Activated CD4-positive, alpha-beta T cell treated with anti-CD3 and anti-CD28 coated beads for 36 hours (primary cell): Measurements from ENCODE around the gene PITPNC1. TPM values are rescaled to one million over a fixed set of nuclear protein-coding genes. Genes with fewer than 3 reads are reported as not detected.
"Not testable (repeated sequence)": the region's sequence is repeated elsewhere in the genome, so short reads cannot be mapped to it uniquely, and the experiment has no call there.

Experiments used
- ATAC-seq: fragments of 200-7000 bp; cut with Tn5 transposase; one replicate; pipeline ENCODE4 v1.10.0; 2021; ENCODE audit warnings: mild to moderate bottlenecking, moderate library complexity
- CTCF ChIA-PET: fragments of 350-600 bp; sonication (Branson Sonifier 250); formaldehyde crosslinking; loops from one replicate; lab custom pipeline; 2021; ENCODE audit warnings: antibody characterized with exemption; lab: Charles Lee
- POLR2A ChIA-PET: fragments of 350-600 bp; sonication (Branson Sonifier 250); formaldehyde crosslinking; loops from one replicate; lab custom pipeline; 2021; ENCODE audit warnings: antibody characterized with exemption, inconsistent platforms; lab: Charles Lee
- DNase-seq: peaks from one replicate; pipeline ENCODE4 v3.0.0-alpha.2; 2020
- H3K27ac Mint-ChIP-seq: one replicate; pipeline ENCODE4 v1.8.0; 2021; ENCODE audit warnings: mixed read lengths
- H3K27me3 Mint-ChIP-seq: one replicate; pipeline ENCODE4 v1.8.0; 2021; ENCODE audit warnings: mixed read lengths
- H3K36me3 Mint-ChIP-seq: one replicate; pipeline ENCODE4 v1.8.0; 2021; ENCODE audit warnings: low read depth, mixed read lengths
- H3K4me1 Mint-ChIP-seq: one replicate; pipeline ENCODE4 v1.8.0; 2021; ENCODE audit warnings: mixed read lengths
- H3K4me3 Mint-ChIP-seq: one replicate; pipeline ENCODE4 v1.8.0; 2021; ENCODE audit warnings: mild to moderate bottlenecking, moderate library complexity, mixed read lengths
- H3K9me3 Mint-ChIP-seq: one replicate; pipeline ENCODE4 v1.8.0; 2021; ENCODE audit warnings: low read depth, mixed read lengths
- intact Hi-C, 2 experiments: fragments of 100-400 bp; cut with DNase I in 1 of 2; cut with micrococcal nuclease in 1 of 2; formaldehyde crosslinking; loops; one replicate each; pipeline versions ENCODE4 v1.14.2 to v1.15.1; 2022 to 2024; cut with DNase I, micrococcal nuclease
- total RNA-seq, 2 experiments: library from RNA; stranded (reverse); gene quantifications; one replicate each; pipeline ENCODE4 v1.2.3, GENCODE V29; 2021

Gene PITPNC1
- total RNA-seq, 2 experiments from 2014 or later, result 41.6 to 56.3 TPM

- ChIA-PET POLR2A (interaction anchor here (0.5 kb wide), 1 partner anchor 227 kb away, joined by 3 read pairs; no protein-coding TSS in a partner anchor), CTCF (interaction anchor here (0.7 to 1.7 kb wide), 9 partner anchors 9 to 359 kb away, joined by 3 to 6 read pairs (median 3); partner anchors contain the start of gene PITPNC1)
- no peak for ATAC-seq
- Mint-ChIP-seq H3K4me1 (peaks cover 19% of the 10 kb centered on the region), H3K27me3 (peaks cover 3% of the 10 kb centered on the region), H3K4me3 (peak overlapping the region; percentile 88), H3K27ac (peak overlapping the region; percentile 98), H3K36me3 (peaks cover 26% of the 10 kb centered on the region), H3K9me3 (no peaks in the 10 kb centered on the region)
- intact Hi-C loops, result loop anchor here (1.0 to 10.0 kb wide), 12 partner anchors 62 to 795 kb away; partner anchors contain the start of genes BPTF (in 2 of the 2), PSMD12 (in 2 of the 2), HELZ (in 1 of the 2) and KPNA2 (in 1 of the 2)
- DNase-seq, result no peak
Observed at GRCh38 chr17:67717192-67717623, 340.1 kb downstream of the PITPNC1 start.

- Mint-ChIP-seq H3K27me3 (no peaks in the 10 kb centered on the region), H3K9me3 (no peaks in the 10 kb centered on the region), H3K4me1 (peaks cover 19% of the 10 kb centered on the region), H3K36me3 (peaks cover 28% of the 10 kb centered on the region), H3K27ac (peak within 1 kb of the TSS; percentile 98), H3K4me3 (peak within 1 kb of the TSS; percentile 88)
- ATAC-seq (peak; percentile 96), DNase-seq (peak; percentile 100)
- CTCF ChIA-PET, result interaction anchor here (0.6 to 1.7 kb wide), 10 partner anchors 9 to 355 kb away, joined by 3 to 6 read pairs (median 4); partner anchors contain the start of gene PITPNC1
- intact Hi-C loops, result loop anchor here (1.0 to 10.0 kb wide), 12 partner anchors 62 to 795 kb away; partner anchors contain the start of genes BPTF (in 2 of the 2), PSMD12 (in 2 of the 2), HELZ (in 1 of the 2) and KPNA2 (in 1 of the 2)
- POLR2A ChIA-PET, result interaction anchor here (0.5 to 0.7 kb wide), 2 partner anchors 278 to 360 kb away, joined by 3 read pairs; no protein-coding TSS in a partner anchor
Observed at GRCh38 chr17:67717624-67718324, 340.7 kb downstream of the PITPNC1 start, which contains the start of gene NOL11. Gene NOL11, plus strand, starts transcription at chr17:67717936. Its CDS starts 12 bp downstream, at chr17:67717948.

DNA sequence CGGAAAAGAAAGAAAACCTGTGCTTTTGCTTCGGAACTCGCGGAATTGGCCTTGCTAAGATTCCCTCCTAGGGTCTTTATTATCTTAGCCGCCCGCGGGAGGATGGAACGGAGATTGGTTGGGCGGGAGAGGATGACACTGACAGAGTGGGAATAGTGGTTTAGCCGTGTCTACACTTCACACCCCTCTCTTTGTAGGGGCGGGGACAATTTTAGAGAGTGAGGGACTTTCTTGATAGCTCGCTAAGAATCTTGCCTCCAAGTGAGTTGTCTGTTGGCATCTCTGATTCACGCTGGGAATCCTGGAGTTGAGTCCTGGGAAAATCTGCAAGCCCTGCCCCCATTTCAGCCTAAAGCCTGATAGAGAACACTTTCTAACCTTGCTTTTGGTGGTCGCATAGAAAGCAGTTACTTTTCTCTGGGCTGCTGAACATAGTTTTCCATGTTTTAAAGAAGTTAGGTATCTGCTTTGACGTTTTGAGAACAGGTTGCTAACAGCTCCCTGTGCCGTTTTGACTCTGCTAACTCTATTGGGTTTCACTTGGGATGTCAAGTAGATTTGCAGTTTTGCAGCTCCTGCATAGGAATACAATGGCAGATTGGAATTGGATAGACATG, 341.4 kb downstream of the PITPNC1 start:
- Mint-ChIP-seq H3K27me3 (no peaks in the 10 kb centered on the region), H3K4me3 (peak overlapping the region; percentile 88), H3K27ac (peak overlapping the region; percentile 95), H3K36me3 (peaks cover 28% of the 10 kb centered on the region), H3K4me1 (peaks cover 19% of the 10 kb centered on the region), H3K9me3 (no peaks in the 10 kb centered on the region)
- intact Hi-C loops, result loop anchor here (5.0 to 10.0 kb wide), 4 partner anchors 109 to 794 kb away; partner anchors contain the start of genes BPTF (in 1 of the 2), KPNA2 (in 1 of the 2) and PRKAR1A (in 1 of the 2)
- ATAC-seq (peak; percentile 25), DNase-seq (peak; percentile 52)
- POLR2A ChIA-PET, result interaction anchor here (0.7 to 0.9 kb wide), 2 partner anchors 30 to 360 kb away, joined by 3 to 14 read pairs; no protein-coding TSS in a partner anchor
- CTCF ChIA-PET, result interaction anchor here (0.5 to 1.6 kb wide), 7 partner anchors 10 to 242 kb away, joined by 3 to 6 read pairs (median 3); no protein-coding TSS in a partner anchor

- peak overlapping the region; percentile 76 for H3K27ac Mint-ChIP-seq
- CTCF ChIA-PET, result no interaction called here
- no peak for ATAC-seq
- H3K27me3 Mint-ChIP-seq, result no peaks in the 10 kb centered on the region
- intact Hi-C loops, result no loop called here
- peaks cover 16% of the 10 kb centered on the region for H3K4me1 Mint-ChIP-seq
- no peak overlapping the region for H3K4me3 Mint-ChIP-seq
- peaks cover 70% of the 10 kb centered on the region for H3K36me3 Mint-ChIP-seq
- DNase-seq, result no peak
- no peaks in the 10 kb centered on the region for H3K9me3 Mint-ChIP-seq
- POLR2A ChIA-PET, result no interaction called here
Observed at GRCh38 chr17:67725373-67725791, 348.3 kb downstream of the PITPNC1 start.

DNA sequence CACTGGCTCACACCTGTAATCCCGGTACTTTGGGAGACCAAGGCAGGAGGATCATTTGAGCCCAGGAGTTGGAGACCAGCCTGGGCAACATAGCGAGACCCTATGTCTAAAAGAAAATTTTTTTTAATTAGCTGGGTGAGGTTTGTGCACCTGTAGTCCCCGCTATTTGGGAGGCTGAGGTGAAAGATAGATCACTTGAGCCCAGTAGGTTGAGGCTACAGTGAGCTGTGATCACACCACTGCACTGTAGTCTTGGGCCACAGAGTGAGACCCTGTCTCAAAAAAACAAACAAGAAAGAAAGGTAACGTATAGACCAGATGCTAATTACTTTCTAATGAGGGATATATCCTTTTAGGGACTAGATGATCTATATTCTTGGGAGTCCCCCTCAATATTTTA, 348.7 kb downstream of the PITPNC1 start:
- Mint-ChIP-seq H3K36me3 (peaks cover 69% of the 10 kb centered on the region), H3K27ac (peak overlapping the region; percentile 76), H3K4me3 (no peak overlapping the region), H3K4me1 (peaks cover 17% of the 10 kb centered on the region), H3K9me3 (no peaks in the 10 kb centered on the region), H3K27me3 (no peaks in the 10 kb centered on the region)
- ATAC-seq (no peak), DNase-seq (no peak)
- CTCF ChIA-PET, result no interaction called here
- intact Hi-C loops, result no loop called here
- POLR2A ChIA-PET, result no interaction called here

GRCh38 chr17:67727152-67728039, 350.3 kb downstream of the PITPNC1 start:
- intact Hi-C loops, H3K4me3 Mint-ChIP-seq, DNase-seq, H3K27me3 Mint-ChIP-seq, H3K9me3 Mint-ChIP-seq, ATAC-seq: not testable (repeated sequence)
- POLR2A ChIA-PET, result interaction anchor here (0.6 to 1.1 kb wide), 4 partner anchors 10 to 513 kb away, joined by 3 to 13 read pairs (median 4); no protein-coding TSS in a partner anchor
- peak overlapping the region; percentile 47 for H3K27ac Mint-ChIP-seq
- H3K36me3 Mint-ChIP-seq, result peaks cover 66% of the 10 kb centered on the region
- H3K4me1 Mint-ChIP-seq, result peaks cover 19% of the 10 kb centered on the region
- CTCF ChIA-PET, result interaction anchor here (0.6 to 1.2 kb wide), 3 partner anchors 14 to 769 kb away, joined by 3 to 4 read pairs (median 3); no protein-coding TSS in a partner anchor

GRCh38 chr17:67729903-67730302, 352.8 kb downstream of the PITPNC1 start:
- Mint-ChIP-seq H3K27me3 (no peaks in the 10 kb centered on the region), H3K36me3 (peaks cover 72% of the 10 kb centered on the region), H3K4me3 (no peak overlapping the region), H3K27ac (no peak overlapping the region), H3K9me3 (no peaks in the 10 kb centered on the region), H3K4me1 (peaks cover 31% of the 10 kb centered on the region)
- ChIA-PET POLR2A (no interaction called here), CTCF (no interaction called here)
- intact Hi-C loops, result no loop called here
- DNase-seq (no peak), ATAC-seq (no peak)

- H3K27ac Mint-ChIP-seq, result no peak overlapping the region
- ATAC-seq (no peak), DNase-seq (no peak)
- peaks cover 23% of the 10 kb centered on the region for H3K4me1 Mint-ChIP-seq
- no peaks in the 10 kb centered on the region for H3K9me3 Mint-ChIP-seq
- intact Hi-C loops, result no loop called here
- H3K4me3 Mint-ChIP-seq, result no peak overlapping the region
- ChIA-PET POLR2A (no interaction called here), CTCF (no interaction called here)
- H3K27me3 Mint-ChIP-seq, result no peaks in the 10 kb centered on the region
- H3K36me3 Mint-ChIP-seq, result peaks cover 65% of the 10 kb centered on the region
Observed at GRCh38 chr17:67730731-67731130, 353.6 kb downstream of the PITPNC1 start.

- Mint-ChIP-seq H3K36me3 (peaks cover 73% of the 10 kb centered on the region), H3K4me1 (peaks cover 19% of the 10 kb centered on the region), H3K27me3 (no peaks in the 10 kb centered on the region), H3K27ac (peak overlapping the region; percentile 40), H3K9me3 (no peaks in the 10 kb centered on the region), H3K4me3 (no peak overlapping the region)
- DNase-seq, result no peak
- no peak for ATAC-seq
- intact Hi-C loops, result no loop called here
- CTCF ChIA-PET, result no interaction called here
- POLR2A ChIA-PET, result interaction anchor here (0.6 kb wide), 1 partner anchor 29 kb away, joined by 8 read pairs; no protein-coding TSS in a partner anchor
Observed at GRCh38 chr17:67733449-67733848, 356.4 kb downstream of the PITPNC1 start.

DNA sequence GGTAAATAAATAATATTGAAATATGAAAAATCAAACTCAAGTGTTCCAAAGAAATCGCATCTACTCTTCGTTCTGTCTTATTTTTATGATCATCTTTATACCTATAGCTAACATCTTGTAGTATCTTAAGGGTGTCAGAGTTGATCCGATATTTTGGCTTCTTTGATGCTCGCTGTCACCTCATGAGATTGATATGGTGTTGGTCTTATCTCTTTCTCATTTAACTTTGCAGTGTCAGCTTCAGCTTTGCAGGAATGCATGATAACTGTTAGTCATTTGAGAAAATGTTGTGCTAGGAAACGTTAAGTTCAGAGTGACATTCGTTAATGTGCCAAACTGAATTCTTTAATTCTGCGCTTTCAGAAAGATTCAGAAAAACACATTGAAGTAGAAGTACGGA, 360.1 kb downstream of the PITPNC1 start:
- DNase-seq (no peak), ATAC-seq (no peak)
- peaks cover 14% of the 10 kb centered on the region for H3K4me1 Mint-ChIP-seq
- intact Hi-C loops, result no loop called here
- H3K27ac Mint-ChIP-seq, result no peak overlapping the region
- H3K4me3 Mint-ChIP-seq, result no peak overlapping the region
- H3K36me3 Mint-ChIP-seq, result peaks cover 60% of the 10 kb centered on the region
- H3K9me3 Mint-ChIP-seq, result no peaks in the 10 kb centered on the region
- H3K27me3 Mint-ChIP-seq, result no peaks in the 10 kb centered on the region
- ChIA-PET POLR2A (interaction anchor here (0.7 kb wide), 1 partner anchor 9 kb away, joined by 4 read pairs; no protein-coding TSS in a partner anchor), CTCF (no interaction called here)
